IPS-15b (cell line): ENCODE measurements around the gene MAZ.
A peak's percentile ranks its signal among the peaks of the same experiment; 100 is the strongest.
"Not testable (repeated sequence)": the region's sequence is repeated elsewhere in the genome, so short reads cannot be mapped to it uniquely, and the experiment has no call there.

Experiments used
- H3K27me3 ChIP-seq: one replicate; pipeline ENCODE4 v1.6.1; 2013; ENCODE audit warnings: low read length; ENCODE audit not compliant: control insufficient read depth, insufficient read depth
- H3K36me3 ChIP-seq: one replicate; pipeline ENCODE4 v1.6.1; 2013; ENCODE audit warnings: low read length; ENCODE audit not compliant: control insufficient read depth, insufficient read depth
- H3K4me1 ChIP-seq: one replicate; pipeline ENCODE4 v1.6.1; 2013; ENCODE audit warnings: mild to moderate bottlenecking, low read length; ENCODE audit not compliant: control insufficient read depth, insufficient read depth
- H3K4me3 ChIP-seq: one replicate; pipeline ENCODE4 v1.5.1; 2013; ENCODE audit warnings: low read depth, low read length
- H3K9ac ChIP-seq: one replicate; pipeline ENCODE4 v1.6.1; 2013; ENCODE audit warnings: low read depth, mild to moderate bottlenecking, low read length
- H3K9me3 ChIP-seq: one replicate; pipeline ENCODE4 v1.6.1; 2013; ENCODE audit warnings: mild to moderate bottlenecking, low read length; ENCODE audit not compliant: control insufficient read depth, insufficient read depth

MAZ gene

GRCh38 chr16:29806099-29806579 lies at the start of gene MAZ:
MAZ (plus strand) TSS chr16:29806529; CDS start chr16:29806702, 173 bp downstream.
- Histone ChIP-seq H3K4me1 (peaks cover 16% of the 10 kb centered on the region), H3K9me3 (no peaks in the 10 kb centered on the region), H3K9ac (peak within 1 kb of the TSS; percentile 92), H3K27me3 (no peaks in the 10 kb centered on the region), H3K36me3 (peaks cover 29% of the 10 kb centered on the region), H3K4me3 (peak within 1 kb of the TSS; percentile 90)

- no peaks in the 10 kb centered on the region for H3K4me1 ChIP-seq
- no peaks in the 10 kb centered on the region for H3K36me3 ChIP-seq
- no peak overlapping the region for H3K4me3 ChIP-seq
- no peaks in the 10 kb centered on the region for H3K9me3 ChIP-seq
- H3K27me3 ChIP-seq, result no peaks in the 10 kb centered on the region
- no peak overlapping the region for H3K9ac ChIP-seq
Measured at GRCh38 chr16:29756654-29757053, 49.7 kb upstream of the MAZ start.

GRCh38 chr16:29757086-29757485 lies 49.2 kb upstream of the MAZ start:
- not testable (repeated sequence) for H3K4me1 ChIP-seq, H3K27me3 ChIP-seq, H3K9me3 ChIP-seq, H3K4me3 ChIP-seq, H3K9ac ChIP-seq, H3K36me3 ChIP-seq

GRCh38 chr16:29757950-29758466 lies 48.3 kb upstream of the MAZ start:
- Histone ChIP-seq H3K9me3 (no peaks in the 10 kb centered on the region), H3K4me1 (no peaks in the 10 kb centered on the region), H3K36me3 (no peaks in the 10 kb centered on the region), H3K27me3 (no peaks in the 10 kb centered on the region), H3K9ac (no peak overlapping the region), H3K4me3 (no peak overlapping the region)

GRCh38 chr16:29760567-29761279 lies 45.6 kb upstream of the MAZ start:
- Histone ChIP-seq H3K36me3 (no peaks in the 10 kb centered on the region), H3K27me3 (no peaks in the 10 kb centered on the region), H3K4me3 (no peak overlapping the region), H3K9ac (no peak overlapping the region), H3K9me3 (no peaks in the 10 kb centered on the region), H3K4me1 (no peaks in the 10 kb centered on the region)

- not testable (repeated sequence) for H3K36me3 ChIP-seq, H3K9me3 ChIP-seq, H3K4me3 ChIP-seq, H3K9ac ChIP-seq, H3K4me1 ChIP-seq, H3K27me3 ChIP-seq
Measured at GRCh38 chr16:29761280-29761651, 45.1 kb upstream of the MAZ start.

GRCh38 chr16:29761882-29762281 lies 44.4 kb upstream of the MAZ start:
- Histone ChIP-seq H3K27me3 (no peaks in the 10 kb centered on the region), H3K4me1 (no peaks in the 10 kb centered on the region), H3K36me3 (no peaks in the 10 kb centered on the region), H3K9ac (no peak overlapping the region), H3K9me3 (no peaks in the 10 kb centered on the region), H3K4me3 (no peak overlapping the region)

GRCh38 chr16:29763326-29763725 lies 43.0 kb upstream of the MAZ start:
- H3K9ac ChIP-seq, result no peak overlapping the region

GRCh38 chr16:29765167-29766032 lies 40.9 kb upstream of the MAZ start:
- H3K36me3 ChIP-seq, result no peaks in the 10 kb centered on the region
- H3K4me1 ChIP-seq, result no peaks in the 10 kb centered on the region
- H3K9me3 ChIP-seq, result no peaks in the 10 kb centered on the region

More at GRCh38 chr16:29763326-29763725, 43.0 kb upstream of the MAZ start:
- Histone ChIP-seq H3K4me3 (no peak overlapping the region), H3K27me3 (no peaks in the 10 kb centered on the region), H3K4me1 (no peaks in the 10 kb centered on the region), H3K36me3 (no peaks in the 10 kb centered on the region), H3K9me3 (no peaks in the 10 kb centered on the region)

GRCh38 chr16:29766571-29766970 lies 39.8 kb upstream of the MAZ start:
- H3K4me3 ChIP-seq, result no peak overlapping the region
- H3K9me3 ChIP-seq, result no peaks in the 10 kb centered on the region
- no peaks in the 10 kb centered on the region for H3K27me3 ChIP-seq
- no peaks in the 10 kb centered on the region for H3K4me1 ChIP-seq
- no peak overlapping the region for H3K9ac ChIP-seq
- H3K36me3 ChIP-seq, result no peaks in the 10 kb centered on the region

More at GRCh38 chr16:29765167-29766032, 40.9 kb upstream of the MAZ start:
- no peak overlapping the region for H3K9ac ChIP-seq
- H3K4me3 ChIP-seq, result no peak overlapping the region
- H3K27me3 ChIP-seq, result no peaks in the 10 kb centered on the region

GRCh38 chr16:29767062-29767461 lies 39.3 kb upstream of the MAZ start:
- H3K27me3 ChIP-seq, result no peaks in the 10 kb centered on the region
- no peaks in the 10 kb centered on the region for H3K9me3 ChIP-seq
- H3K9ac ChIP-seq, result no peak overlapping the region
- no peaks in the 10 kb centered on the region for H3K4me1 ChIP-seq
- no peak overlapping the region for H3K4me3 ChIP-seq
- H3K36me3 ChIP-seq, result no peaks in the 10 kb centered on the region
